GM19324 (cell line): ENCODE data around the gene ZPBP.

Experiments used
- ATAC-seq: cut with Tn5 transposase; IDR thresholded peaks from one replicate; pipeline ENCODE4 v1.9.1; 2021; ENCODE audit warnings: mild to moderate bottlenecking, moderate library complexity; ENCODE audit not compliant: unreplicated experiment, low FRiP score

ZPBP gene

GRCh38 chr7:50092579-50093491, at the start of gene ZPBP:
Gene ZPBP, minus strand, starts transcription at chr7:50093246. Its CDS starts 52 bp downstream, at chr7:50093194.
- peak; percentile 61 for ATAC-seq

GRCh38 chr7:50142425-50143017, 49.5 kb upstream of the ZPBP start:
- ATAC-seq = no peak

- ATAC-seq = no peak
These were observed 48.8 kb upstream of the ZPBP start for GRCh38 chr7:50141854-50142253.

- ATAC-seq = no peak
These were observed 48.1 kb upstream of the ZPBP start for GRCh38 chr7:50141131-50141530.

- no peak for ATAC-seq
These were observed 47.6 kb upstream of the ZPBP start for GRCh38 chr7:50140688-50141087.

- no peak for ATAC-seq
These were observed 45.1 kb upstream of the ZPBP start for GRCh38 chr7:50138101-50138500.

- ATAC-seq = no peak
These were observed 32.7 kb upstream of the ZPBP start for GRCh38 chr7:50125766-50126165.

GRCh38 chr7:50121286-50121685, 28.2 kb upstream of the ZPBP start:
- peak; percentile 75 for ATAC-seq

- ATAC-seq = no peak
These were observed 27.0 kb upstream of the ZPBP start for GRCh38 chr7:50119815-50120637.

GRCh38 chr7:50112250-50112649, 19.2 kb upstream of the ZPBP start:
- ATAC-seq = no peak

- no peak for ATAC-seq
These were observed 8.8 kb upstream of the ZPBP start for GRCh38 chr7:50101873-50102272.

GRCh38 chr7:50095634-50096033, 2.6 kb upstream of the ZPBP start:
- no peak for ATAC-seq

- no peak for ATAC-seq
These were observed 4.5 kb downstream of the ZPBP start for GRCh38 chr7:50088463-50089129.

GRCh38 chr7:50085344-50085743, 7.7 kb downstream of the ZPBP start:
- ATAC-seq = no peak

GRCh38 chr7:50073093-50073492, 20.0 kb downstream of the ZPBP start:
- no peak for ATAC-seq

- ATAC-seq = peak; percentile 54
These were observed 23.4 kb downstream of the ZPBP start for GRCh38 chr7:50069613-50070012.

- ATAC-seq = peak; percentile 75
These were observed 24.0 kb downstream of the ZPBP start for GRCh38 chr7:50068850-50069551.

GRCh38 chr7:50068026-50068425, 25.0 kb downstream of the ZPBP start:
- no peak for ATAC-seq

- no peak for ATAC-seq
These were observed 30.1 kb downstream of the ZPBP start for GRCh38 chr7:50062951-50063350.

- no peak for ATAC-seq
These were observed 36.9 kb downstream of the ZPBP start for GRCh38 chr7:50056131-50056530.
